HTERT RPE-1 (cell line): ENCODE results near the gene KCNMB1.

Experiments used
- in situ Hi-C: fragments of 300-500 bp; cut with MboI; formaldehyde crosslinking; loops from 4 replicates; pipeline ENCODE4 v1.14.3; 2020; ENCODE audit warnings: low sequenced_read_pairs

Gene KCNMB1

DNA sequence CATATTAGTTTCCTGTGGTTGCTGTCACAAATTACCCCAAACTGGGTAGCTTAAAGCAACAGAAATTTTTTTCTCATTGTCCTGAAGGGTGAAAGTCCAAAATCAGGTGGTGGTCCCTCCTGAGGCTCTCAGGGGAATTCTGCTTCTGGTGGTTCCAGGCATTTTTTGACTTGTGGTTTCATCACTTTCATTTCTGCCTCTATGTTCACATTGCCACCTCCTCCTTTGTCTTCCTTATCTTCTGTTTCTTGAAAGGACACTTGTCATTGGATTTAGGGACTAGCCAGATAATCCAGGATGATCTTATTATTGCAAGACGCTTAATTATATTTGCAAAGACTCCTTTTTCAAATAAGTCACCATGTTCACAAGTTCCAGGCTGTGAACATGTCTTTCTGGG lies 43.2 kb downstream of the KCNMB1 start:
- in situ Hi-C loops, result no loop called here

DNA sequence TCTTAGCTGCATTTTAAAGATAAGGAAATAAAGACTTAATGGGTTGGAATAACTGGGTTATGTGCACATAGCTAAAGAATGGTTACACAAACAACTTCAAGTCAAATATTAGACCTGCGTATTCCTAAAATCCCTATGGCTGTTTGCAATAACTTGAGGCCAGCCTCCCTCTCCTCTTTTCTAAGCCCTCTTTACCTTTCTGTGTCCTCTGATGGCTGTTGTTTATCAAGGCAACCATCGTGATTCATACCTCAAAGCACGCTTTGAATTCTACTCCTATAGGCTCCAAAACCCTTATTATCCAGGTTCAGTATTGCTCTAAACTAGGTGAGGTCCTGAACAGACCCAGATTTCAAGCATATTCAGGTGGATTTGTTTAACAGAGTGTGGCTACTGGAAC lies 46.0 kb downstream of the KCNMB1 start:
- in situ Hi-C loops, result no loop called here

DNA sequence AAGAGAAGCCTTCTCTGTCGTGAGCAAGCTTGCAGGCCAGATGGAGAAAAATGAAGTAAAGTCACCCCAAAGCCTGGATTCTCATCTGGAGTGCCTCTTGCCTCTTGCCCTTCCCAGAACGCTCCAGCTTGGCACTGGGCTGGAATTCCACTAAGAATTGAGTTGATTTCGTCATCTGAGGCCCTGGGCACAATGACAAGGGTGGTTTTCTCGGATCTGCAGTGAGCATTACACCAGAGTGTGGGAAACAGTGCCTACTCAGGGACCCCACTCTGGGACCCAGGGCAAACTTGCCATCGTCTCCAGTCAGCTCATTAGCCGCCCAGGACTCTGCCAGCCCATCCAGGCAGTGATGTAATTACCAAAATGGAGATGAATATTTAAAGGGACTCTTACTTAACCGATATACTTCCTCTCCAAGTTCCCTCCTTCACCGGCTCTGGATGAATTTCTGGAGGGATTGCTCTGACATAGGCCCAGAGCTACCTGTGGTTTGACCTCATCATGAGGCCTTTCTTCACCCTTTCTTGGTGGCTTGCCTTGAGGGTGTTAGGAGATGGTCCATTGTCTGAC lies 46.9 kb downstream of the KCNMB1 start:
- in situ Hi-C loops, result no loop called here

DNA sequence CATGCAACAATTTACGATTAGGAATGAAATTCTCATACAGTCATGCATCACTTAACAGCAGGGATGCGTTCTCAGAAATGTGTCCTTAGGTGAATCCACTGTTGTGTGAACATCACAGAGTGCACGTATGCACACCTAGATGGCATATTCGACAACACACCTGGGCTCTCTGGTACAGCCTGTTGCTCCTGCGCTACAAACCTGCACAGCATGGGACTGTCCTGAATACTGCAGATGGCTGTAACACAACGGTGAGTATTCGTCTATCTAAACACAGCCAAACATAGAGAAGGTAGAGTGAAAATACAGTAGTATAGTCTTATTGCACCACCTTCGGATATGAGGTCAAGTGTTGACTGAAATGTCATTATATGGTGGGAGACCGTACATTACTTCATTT lies 47.6 kb downstream of the KCNMB1 start:
- in situ Hi-C loops, result no loop called here

DNA sequence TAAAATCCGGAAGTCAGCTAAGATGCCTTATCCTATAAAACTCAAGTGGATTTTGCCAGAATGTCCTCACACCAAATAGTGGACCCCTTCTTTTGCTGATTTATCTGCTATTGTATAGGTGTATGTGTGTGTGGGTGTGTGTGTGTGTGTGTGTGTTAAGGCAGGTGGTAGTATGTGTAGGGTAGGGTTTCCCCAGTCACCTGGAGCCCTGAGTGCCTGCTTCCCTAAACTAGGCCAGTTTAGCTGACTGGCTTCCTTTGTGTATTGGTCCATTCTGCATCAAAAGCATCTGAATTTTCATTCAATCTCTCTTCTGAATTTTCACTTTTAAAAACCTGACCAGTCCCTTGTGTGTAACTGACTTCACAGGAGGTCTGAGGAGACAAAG lies 49.4 kb downstream of the KCNMB1 start:
- in situ Hi-C loops, result no loop called here

DNA sequence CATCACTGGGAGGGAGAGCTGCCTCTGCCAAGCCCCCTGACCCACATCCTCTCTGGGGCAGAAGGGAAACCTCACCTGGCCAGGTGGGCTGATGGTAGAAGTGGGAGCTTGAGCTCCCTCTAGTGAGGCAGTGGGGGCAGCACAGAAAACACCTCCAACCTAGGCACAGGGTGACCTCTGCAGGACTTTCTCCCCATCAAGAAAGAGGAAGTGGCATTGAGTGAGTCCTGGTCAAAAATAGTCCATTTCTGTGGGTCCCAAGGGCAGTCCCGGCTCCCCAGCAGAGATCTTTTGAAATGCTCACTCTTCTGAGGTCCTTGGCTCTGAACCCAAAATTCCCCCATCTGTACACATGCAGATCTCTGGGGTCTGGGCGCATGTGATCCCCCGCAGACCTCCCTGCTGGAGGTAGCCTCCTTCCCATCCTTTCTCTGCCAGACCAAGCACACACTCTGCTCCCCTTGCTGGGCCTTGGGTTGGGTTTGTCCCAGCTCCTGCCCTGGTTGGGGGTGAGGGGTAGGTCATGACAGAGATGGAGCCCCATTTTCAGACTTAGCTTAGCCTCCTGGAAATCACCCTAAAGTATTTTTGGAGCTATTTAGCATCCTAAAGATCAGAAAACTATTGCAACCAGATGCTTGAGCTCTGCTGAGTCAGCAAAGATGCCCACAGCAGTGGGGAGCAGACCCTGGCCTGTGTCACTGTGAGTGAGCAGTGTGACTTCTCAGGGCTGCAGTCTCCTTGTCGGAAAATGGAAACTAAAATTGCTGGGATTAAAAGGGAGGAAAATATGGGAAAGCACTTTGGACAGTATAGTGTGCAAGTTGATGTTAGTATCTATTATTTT lies 50.0 kb downstream of the KCNMB1 start:
- in situ Hi-C loops, result no loop called here

DNA sequence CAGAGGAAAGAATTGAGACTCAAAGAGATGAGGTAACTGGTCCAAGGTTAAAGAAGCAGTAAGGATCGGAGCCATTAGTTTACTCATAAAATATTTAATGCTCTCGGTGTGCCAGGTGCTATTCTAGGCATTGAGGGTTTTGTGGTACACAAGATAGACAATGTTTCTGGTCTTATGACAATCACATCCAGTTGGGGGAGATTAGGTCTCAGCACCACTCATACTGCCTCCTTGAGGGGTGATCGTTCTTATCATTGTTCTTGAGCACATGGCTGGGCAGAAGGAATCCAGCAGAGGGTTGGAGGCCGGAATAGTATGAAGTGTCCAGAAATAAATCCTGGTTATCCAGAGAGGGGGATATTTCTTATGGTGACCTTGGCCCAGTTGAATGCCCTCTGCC lies 50.9 kb downstream of the KCNMB1 start:
- in situ Hi-C loops, result no loop called here

DNA sequence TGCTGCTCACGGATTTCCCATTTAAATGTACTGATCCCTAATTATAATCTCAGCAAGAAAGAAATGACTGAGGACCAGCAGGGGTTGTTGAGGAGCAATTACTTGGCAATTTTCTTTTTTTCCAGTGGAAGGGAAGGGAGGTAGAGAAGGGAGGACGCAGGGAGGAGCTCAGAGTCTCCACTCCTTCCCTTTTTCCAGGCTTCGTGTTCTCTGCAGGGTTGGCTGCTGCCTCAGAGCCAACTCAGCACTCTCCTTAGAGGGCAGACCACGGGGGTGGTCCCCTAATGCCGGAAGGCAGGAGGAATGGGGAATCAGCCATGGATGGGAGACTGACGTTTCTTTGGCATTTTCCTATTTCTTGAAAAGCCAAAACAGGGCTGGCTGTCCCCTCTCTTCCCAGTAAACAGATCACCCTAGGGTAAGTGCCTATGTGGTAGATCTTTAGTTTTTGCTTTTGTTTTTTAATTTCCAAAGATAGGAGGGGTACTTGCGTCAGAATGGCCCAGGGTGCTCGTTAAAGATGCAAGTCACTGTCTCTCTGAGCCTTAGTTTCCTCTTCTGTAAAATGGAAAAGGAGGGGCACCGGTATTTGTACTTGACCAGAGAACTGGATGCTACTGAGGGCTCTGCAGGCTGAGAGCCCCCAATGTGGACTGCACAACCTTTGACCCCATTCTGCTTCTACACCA lies 52.0 kb downstream of the KCNMB1 start:
- in situ Hi-C loops, result no loop called here

DNA sequence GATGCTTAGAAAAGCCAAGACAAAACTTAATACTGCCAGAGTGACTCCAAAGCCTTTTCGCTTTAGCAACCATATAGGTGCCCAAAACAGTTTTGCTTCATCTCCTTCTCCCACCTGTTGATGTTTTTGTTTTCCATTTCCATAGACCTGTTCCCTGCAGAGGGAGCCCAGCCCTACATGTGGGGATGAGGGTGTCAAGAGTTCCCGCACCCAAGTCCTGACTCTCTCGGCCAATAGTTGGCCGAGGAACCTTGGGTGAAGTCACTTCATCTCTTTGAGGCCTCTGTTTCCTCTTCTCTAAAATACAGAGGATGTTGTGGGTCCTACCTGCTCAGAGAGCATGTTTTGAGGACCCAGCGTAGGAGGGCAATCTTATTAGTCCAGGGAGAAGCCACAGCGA lies 53.1 kb downstream of the KCNMB1 start:
- in situ Hi-C loops, result no loop called here

DNA sequence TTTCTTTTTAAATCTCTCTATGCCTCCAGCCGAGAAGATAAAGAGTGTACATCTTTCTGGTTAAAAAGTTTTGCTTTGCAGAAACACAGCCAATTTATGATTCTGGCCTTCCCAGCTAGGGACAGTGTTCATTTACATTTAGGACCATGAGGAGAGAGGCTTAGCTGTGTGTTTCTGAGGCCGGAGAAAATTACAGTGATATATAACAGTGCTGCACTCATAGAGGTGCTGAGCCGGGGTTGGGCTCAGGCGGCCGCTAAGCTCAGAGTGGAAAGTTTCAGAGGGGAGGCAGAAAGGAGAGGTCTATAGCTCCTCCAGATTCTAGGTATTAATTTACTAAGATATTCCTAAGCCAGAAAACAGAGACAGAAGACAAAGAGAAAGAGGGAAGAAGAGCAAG lies 54.5 kb downstream of the KCNMB1 start:
- in situ Hi-C loops, result no loop called here

DNA sequence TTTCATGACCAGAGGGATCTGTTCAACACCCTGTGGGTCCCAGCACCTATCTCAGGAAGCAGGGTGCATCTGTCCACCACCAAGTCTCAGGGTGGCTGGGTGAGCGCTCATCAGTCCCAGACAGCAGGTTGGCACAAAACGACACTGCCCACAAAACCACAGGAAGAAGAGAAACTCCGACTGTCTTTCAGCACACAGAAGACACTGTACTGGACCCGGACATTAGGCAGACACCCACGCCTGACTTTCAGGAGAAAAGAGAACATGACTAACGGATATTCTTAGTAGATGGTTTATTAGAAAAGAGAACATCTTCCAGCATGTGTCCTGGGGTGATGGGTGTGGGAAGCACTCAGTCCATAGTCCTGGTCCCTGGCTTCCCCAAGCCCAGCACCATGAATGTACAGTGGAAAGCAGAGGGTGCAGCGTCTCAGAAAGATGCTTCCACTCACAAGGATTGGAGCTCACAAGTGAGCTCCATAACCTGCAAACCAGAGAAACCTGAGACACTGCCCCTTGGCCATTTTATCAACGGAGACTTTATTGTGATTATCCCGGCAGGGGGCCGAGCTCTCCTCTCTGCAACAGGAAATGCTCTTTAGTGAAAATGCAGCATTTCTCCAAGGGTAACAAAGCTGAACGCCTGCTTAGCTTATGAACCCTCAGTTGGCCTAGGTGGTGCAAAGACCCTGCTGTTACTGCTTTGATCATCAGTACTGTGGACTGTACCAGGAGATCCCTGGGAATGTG lies 55.8 kb downstream of the KCNMB1 start:
- in situ Hi-C loops, result no loop called here

DNA sequence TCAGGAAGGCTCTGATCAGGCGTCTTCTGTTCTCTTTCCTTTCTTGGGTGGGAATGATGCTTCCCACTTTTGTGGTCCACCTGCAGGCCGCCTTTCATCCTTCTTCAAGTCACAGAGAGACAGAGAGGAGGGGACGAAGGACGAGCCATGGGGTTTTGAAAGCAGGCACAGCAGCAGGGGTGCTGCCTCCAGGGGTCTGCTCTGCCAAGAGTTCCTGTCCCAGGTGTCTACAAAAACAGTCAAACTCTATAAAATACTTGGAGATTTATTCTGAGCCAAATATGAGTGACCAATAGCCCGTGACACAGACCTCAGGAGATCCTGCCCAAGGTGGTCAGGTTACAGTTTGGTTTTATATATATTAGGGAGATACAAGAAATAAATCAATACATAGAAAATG lies 57.1 kb downstream of the KCNMB1 start:
- in situ Hi-C loops, result no loop called here

DNA sequence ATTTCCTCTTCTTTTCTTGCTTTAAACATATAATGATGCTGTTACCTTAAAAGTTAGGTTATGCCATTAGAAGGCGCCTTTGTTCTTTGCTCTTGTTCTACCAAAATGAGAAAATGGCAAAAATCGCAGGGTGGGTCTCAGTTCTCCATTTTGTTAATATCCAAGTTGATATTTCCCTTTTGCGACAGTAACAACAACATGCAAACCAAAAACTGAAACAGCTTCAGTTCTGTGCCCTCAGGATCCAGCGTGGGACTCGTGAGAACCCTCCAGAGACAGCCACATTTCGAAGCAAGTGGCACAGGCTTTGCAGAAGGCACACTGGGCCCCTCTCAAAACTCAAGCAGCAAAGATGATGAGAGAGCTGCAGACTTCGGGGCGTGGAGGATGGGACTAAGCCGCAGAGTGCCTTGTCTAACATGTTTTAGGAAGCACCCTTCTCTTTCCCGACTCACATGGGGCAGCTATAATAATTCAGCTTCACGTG lies 58.6 kb downstream of the KCNMB1 start:
- in situ Hi-C loops, result no loop called here

DNA sequence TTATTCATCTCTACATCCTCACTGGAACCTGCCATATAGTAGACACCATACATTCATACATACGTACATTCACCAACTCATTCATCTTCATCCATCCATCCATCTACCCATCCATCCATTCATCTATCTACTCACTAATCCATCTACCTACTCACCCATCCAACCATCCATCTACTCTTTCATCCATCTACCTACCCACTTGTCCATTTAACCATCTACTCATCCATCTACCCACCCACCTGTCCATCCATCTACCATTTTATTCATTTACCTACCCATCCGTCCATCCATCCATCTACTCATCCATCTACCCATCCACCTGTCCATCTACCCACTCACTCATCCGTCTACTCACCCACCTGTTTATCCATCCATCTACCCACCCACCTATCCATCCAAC lies 59.6 kb downstream of the KCNMB1 start:
- in situ Hi-C loops, result no loop called here

DNA sequence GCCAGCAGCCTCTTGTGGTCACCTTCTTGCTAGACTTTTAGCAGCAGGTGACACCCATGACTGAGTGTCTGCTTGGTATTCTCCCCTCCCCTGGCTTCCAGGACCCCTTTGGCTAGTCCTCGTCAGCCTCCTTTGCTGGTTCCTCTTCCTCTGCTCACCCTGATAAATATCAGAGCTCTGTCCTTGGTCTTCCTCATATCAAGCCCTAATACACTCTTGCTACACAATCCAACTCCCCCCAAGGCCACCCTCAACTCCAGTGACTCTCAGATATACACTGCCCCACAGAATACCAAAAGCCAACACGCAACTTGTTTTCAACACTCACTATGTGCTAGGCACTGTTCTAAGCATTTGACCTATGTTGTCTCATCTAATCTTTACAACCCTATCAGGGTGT lies 61.3 kb downstream of the KCNMB1 start:
- in situ Hi-C loops, result no loop called here

DNA sequence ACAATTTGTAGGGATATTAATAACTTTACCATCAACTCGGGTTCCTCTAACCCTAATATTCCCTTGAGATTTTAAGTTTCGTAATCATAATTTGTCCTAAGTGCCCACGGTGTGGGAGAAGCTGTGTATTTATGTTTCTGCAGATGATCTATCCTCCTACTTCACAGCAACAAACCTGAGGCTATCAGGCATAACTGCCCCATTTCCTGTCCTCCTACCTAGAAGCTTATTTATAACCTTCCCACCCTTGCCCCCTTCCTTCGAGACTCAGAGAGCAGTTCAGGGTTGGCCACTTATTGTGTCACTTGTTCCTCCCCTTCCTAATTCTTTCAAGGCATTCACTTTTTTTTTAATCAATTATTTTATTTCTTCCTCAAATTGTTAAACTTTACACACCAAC lies 62.0 kb downstream of the KCNMB1 start:
- in situ Hi-C loops, result no loop called here
